Transverse colon (tissue), 4 donors: ENCODE data around the gene IL17RD. TPM values are rescaled to one million over a fixed set of nuclear protein-coding genes. Genes with fewer than 3 reads are reported as not detected.

Experiments used
- DNase-seq: peaks from one replicate; pipeline ENCODE4 v3.0.0-alpha.2; 2019
- H3K27ac ChIP-seq, 4 donors: fragments of 200-600 bp; sonication (generic); 2 replicates each; pipeline ENCODE4 v1.5.1; 2016 to 2018; ENCODE audit warnings: inconsistent platforms in 4 of 4
- H3K27me3 ChIP-seq: fragments of 200-600 bp; sonication (generic); 2 replicates; pipeline ENCODE4 v1.5.1; 2017; ENCODE audit warnings: inconsistent platforms
- H3K36me3 ChIP-seq, 4 donors: fragments of 200-600 bp; sonication (generic); 2 replicates each; pipeline ENCODE4 v1.5.1; 2017 to 2019; ENCODE audit warnings: inconsistent platforms in 4 of 4
- H3K4me1 ChIP-seq, 4 donors: fragments of 200-600 bp; sonication (generic); 2 replicates each; pipeline ENCODE4 v1.5.1; 2017 to 2020; ENCODE audit warnings: inconsistent platforms in 4 of 4
- H3K4me3 ChIP-seq, 4 donors: fragments of 200-600 bp; sonication (generic); 1 replicate in 1 of 4; 2 replicates in 3 of 4; pipeline versions ENCODE4 v1.5.1 to v1.6.1; 2017 to 2019; ENCODE audit warnings: inconsistent platforms in 4 of 4
- H3K9me3 ChIP-seq, 2 donors: fragments of 200-600 bp; sonication (generic); 2 replicates each; pipeline ENCODE4 v1.5.1; 2017 to 2019; ENCODE audit warnings: inconsistent platforms in 2 of 2
- EP300 ChIP-seq: sonication (generic); formaldehyde crosslinking; IDR thresholded peaks from one replicate; pipeline ENCODE4 v1.6.1; 2017; ENCODE audit warnings: antibody characterized with exemption, low read depth
- POLR2A ChIP-seq: fragments of 450-650 bp; IDR thresholded peaks from one replicate; pipeline ENCODE4 v1.6.1; 2016; ENCODE audit warnings: antibody characterized with exemption, mild to moderate bottlenecking, moderate library complexity
- POLR2AphosphoS5 ChIP-seq, 3 donors: sonication (generic); formaldehyde crosslinking; IDR thresholded peaks; one replicate each; pipeline ENCODE4 v1.6.1; 2016; ENCODE audit warnings: antibody characterized with exemption in 3 of 3
- WGBS, 2 donors: methylation state at CpG; one replicate each; pipeline ENCODE4 v1.1.5; 2018; ENCODE audit warnings: low coverage in 1 of 2; 5-methylcytosine and 5-hydroxymethylcytosine counted together
- in situ Hi-C, 4 donors: fragments of 200-750 bp; cut with MboI; loops; one replicate each; pipeline versions ENCODE4 v1.15.0 to v1.15.1; 2017; ENCODE audit warnings: low sequenced_read_pairs in 3 of 4, low pct_ligation_motif_present in 1 of 4, low pct_unique_long_range_greater_than_20kb in 1 of 4
- intact Hi-C: fragments of 100-400 bp; cut with DNase I; formaldehyde crosslinking; loops from one replicate; pipeline ENCODE4 v1.15.1; 2023; ENCODE audit warnings: low total_unique reads
- total RNA-seq, 4 donors: library from RNA; depleted of rRNA; stranded (reverse); fragments of >200 nt; gene quantifications; one replicate each; pipeline ENCODE4 v1.1.0, GENCODE V29; 2016
- TF ChIP-seq, protein P1 (sequence below), 5 experiments: fragments of 200-600 bp in 3 of 5; fragments of 450-650 bp in 2 of 5; sonication (generic) in 3 of 5; IDR thresholded peaks; 1 replicate in 2 of 5; 2 replicates in 3 of 5; pipeline ENCODE4 v1.5.1; 2016 to 2017; ENCODE audit warnings: antibody characterized with exemption in 5 of 5, inconsistent platforms in 3 of 5, mild to moderate bottlenecking in 2 of 5, moderate library complexity in 1 of 5

IL17RD gene
- total RNA-seq, 4 donors from 2014 or later = 1.9 to 40.4 (median 2.7) TPM

DNA sequence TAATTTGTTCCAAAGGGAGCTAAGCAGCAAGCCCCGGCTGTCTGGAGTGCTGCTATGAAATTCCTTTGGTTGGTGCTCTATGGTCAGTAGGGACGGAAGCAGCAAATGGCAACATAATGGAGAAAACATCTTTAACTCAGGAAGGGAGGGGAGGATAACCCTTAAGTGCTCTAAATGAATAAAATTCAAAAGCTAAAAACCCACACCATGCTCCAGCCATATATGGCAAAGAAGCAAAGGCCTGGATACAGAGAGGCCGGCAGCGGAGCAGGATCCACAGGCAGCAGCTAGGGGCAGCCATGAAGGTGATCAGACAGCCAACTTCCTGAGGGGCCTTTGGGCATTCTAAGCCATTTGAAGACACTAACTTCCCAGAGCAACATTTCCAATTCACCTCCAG, 38.9 kb downstream of the IL17RD start:
- 76% methylated on average over 2 to 4 of the region's 4 CpGs for WGBS, 2 donors

DNA sequence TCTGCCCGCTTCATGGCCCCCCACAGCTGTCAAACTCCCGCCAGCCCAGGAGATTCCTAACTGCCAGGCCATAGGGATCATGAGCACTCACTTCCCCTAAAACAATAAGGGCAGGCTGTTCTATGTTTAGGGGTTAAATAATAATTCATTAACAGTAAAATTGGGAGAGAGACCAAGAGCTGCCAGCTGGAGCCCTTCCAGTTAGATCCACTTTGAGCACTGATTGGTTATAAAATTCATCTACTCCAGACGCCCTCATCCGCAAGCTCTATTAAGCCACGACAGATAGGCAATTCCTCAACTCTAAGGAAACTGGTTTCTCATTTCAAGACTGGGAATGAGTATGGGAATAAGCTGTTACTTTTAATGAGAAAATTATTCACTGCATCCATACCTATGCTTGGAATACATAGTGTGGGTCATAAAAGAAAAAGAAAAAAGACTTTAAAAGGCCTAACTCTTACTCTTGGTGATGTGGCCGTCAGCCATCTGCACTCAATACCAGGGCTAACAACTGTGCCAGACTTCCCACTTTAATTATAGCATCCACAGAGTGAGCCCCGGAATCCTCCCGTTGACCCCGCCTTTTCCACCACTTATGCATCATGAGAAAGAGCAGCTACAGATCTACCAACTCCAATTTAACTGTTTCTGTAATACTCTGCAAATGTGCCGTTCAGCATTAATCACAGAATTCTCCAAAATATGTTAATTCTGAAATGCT, 44.5 kb downstream of the IL17RD start:
- DNase-seq = no peak
- no peaks in the 10 kb centered on the region for H3K9me3 ChIP-seq
- in situ Hi-C loops = no loop called here
- no peaks in the 10 kb centered on the region for H3K27me3 ChIP-seq
- peak overlapping the region; percentile 4 to 85 (median 58) for H3K27ac ChIP-seq
- H3K36me3 ChIP-seq = no peaks in the 10 kb centered on the region
- H3K4me3 ChIP-seq = no peak overlapping the region
- intact Hi-C loops = no loop called here
- TF ChIP-seq EP300 = no peak
- TF ChIP-seq, protein P1, sequence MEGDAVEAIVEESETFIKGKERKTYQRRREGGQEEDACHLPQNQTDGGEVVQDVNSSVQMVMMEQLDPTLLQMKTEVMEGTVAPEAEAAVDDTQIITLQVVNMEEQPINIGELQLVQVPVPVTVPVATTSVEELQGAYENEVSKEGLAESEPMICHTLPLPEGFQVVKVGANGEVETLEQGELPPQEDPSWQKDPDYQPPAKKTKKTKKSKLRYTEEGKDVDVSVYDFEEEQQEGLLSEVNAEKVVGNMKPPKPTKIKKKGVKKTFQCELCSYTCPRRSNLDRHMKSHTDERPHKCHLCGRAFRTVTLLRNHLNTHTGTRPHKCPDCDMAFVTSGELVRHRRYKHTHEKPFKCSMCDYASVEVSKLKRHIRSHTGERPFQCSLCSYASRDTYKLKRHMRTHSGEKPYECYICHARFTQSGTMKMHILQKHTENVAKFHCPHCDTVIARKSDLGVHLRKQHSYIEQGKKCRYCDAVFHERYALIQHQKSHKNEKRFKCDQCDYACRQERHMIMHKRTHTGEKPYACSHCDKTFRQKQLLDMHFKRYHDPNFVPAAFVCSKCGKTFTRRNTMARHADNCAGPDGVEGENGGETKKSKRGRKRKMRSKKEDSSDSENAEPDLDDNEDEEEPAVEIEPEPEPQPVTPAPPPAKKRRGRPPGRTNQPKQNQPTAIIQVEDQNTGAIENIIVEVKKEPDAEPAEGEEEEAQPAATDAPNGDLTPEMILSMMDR (IDR thresholded peaks at IDR 0.05) = no peak
- TF ChIP-seq POLR2A = no peak
- TF ChIP-seq POLR2AphosphoS5 (IDR thresholded peaks at IDR 0.05) = no peak
- peaks cover 0 to 9% (median 3%) of the 10 kb centered on the region in 4 donors for H3K4me1 ChIP-seq
- WGBS, 2 donors = 66 to 70% methylated on average over 8 to 10 of the region's 10 CpGs

More for the DNA sequence above, 38.9 kb downstream of the IL17RD start:
- Histone ChIP-seq H3K4me3 (no peak overlapping the region), H3K27me3 (no peaks in the 10 kb centered on the region), H3K4me1 (peaks cover 0 to 1% (median 0%) of the 10 kb centered on the region in 4 donors), H3K27ac (peak overlapping the region in 2 of 4 donors; percentile 50 to 70), H3K36me3 (no peaks in the 10 kb centered on the region), H3K9me3 (no peaks in the 10 kb centered on the region)
- intact Hi-C loops = no loop called here
- DNase-seq = no peak
- in situ Hi-C loops = no loop called here
- TF ChIP-seq POLR2AphosphoS5 (IDR thresholded peaks at IDR 0.05) (no peak), POLR2A (no peak), EP300 (no peak)
- TF ChIP-seq, protein P1 (IDR thresholded peaks at IDR 0.05) = no peak

DNA sequence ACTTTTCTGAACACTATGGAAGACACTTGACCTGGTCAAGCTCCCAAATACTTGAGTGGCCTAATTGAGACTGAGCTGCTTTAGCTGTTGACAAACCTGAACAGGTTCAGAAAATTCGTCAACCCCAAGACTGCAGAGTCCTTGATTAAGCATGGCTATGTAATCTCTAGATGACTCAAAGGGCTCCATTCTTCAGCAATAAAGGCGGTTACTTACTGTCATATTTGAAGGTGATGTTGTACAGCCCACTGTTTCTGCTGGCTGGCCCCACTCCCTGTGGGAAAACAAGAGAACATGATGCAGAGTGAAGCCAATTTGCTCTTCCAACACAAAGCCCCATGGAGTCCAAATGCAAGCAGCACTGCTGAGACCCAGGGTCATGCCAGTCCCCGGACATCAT, 45.1 kb downstream of the IL17RD start:
- H3K36me3 ChIP-seq = no peaks in the 10 kb centered on the region
- TF ChIP-seq POLR2AphosphoS5 (IDR thresholded peaks at IDR 0.05) (peak; percentile 33 to 81 (median 56)), EP300 (no peak), POLR2A (no peak)
- TF ChIP-seq, protein P1 (IDR thresholded peaks at IDR 0.05) = no peak
- H3K27me3 ChIP-seq = no peaks in the 10 kb centered on the region
- H3K4me1 ChIP-seq = peaks cover 0 to 9% (median 3%) of the 10 kb centered on the region in 4 donors
- no peak for DNase-seq
- in situ Hi-C loops = no loop called here
- peak overlapping the region; percentile 4 to 85 (median 58) for H3K27ac ChIP-seq
- H3K4me3 ChIP-seq = no peak overlapping the region
- intact Hi-C loops = no loop called here
- H3K9me3 ChIP-seq = no peaks in the 10 kb centered on the region
- 60 to 68% methylated on average over 1 to 3 of the region's 3 CpGs for WGBS, 2 donors

DNA sequence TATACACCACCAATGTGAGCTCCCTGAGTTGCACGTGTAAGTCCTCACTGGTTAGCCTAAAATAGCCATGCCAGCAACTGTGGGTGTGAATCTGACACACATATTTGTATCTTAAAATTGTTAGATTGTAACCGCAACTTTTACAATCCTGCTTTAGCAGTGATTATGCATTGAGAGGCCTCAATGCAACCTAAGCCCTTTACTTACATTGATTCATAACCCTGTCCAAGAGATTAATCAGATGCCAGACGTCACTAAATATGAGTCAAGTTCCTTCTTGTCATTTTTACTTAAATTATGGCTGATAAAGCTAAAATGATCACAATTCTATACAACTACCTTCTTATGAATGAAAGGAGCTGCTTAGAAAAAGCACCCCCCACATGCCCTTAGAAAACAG, 46.9 kb downstream of the IL17RD start:
- intact Hi-C loops (no loop called here), in situ Hi-C loops (no loop called here)
- Histone ChIP-seq H3K4me3 (no peak overlapping the region), H3K27me3 (no peaks in the 10 kb centered on the region), H3K4me1 (peaks cover 0 to 9% (median 3%) of the 10 kb centered on the region in 4 donors), H3K9me3 (no peaks in the 10 kb centered on the region), H3K36me3 (no peaks in the 10 kb centered on the region), H3K27ac (no peak overlapping the region)
- DNase-seq = no peak
- WGBS, 2 donors = 61 to 71% methylated on average over 2 to 3 of the region's 3 CpGs
- TF ChIP-seq POLR2A = no peak
- TF ChIP-seq, protein P1 (IDR thresholded peaks at IDR 0.05) = no peak
- TF ChIP-seq POLR2AphosphoS5 (IDR thresholded peaks at IDR 0.05) = no peak
- TF ChIP-seq EP300 = no peak
